ENCODE results near the gene FBXO46. TPM values are rescaled to one million over a fixed set of nuclear protein-coding genes. Genes with fewer than 3 reads are reported as not detected.

FBXO46 gene
- total RNA-seq, 5 donors from 2014 or later (not counting 1 experiment from before 2014, with no cell fraction given): 27.9 to 48.3 (median 38.0) TPM

- no peak overlapping the region for H3K27ac Mint-ChIP-seq
- DNase-seq (no peak), ATAC-seq (replicated peaks in 1 of 4) (no peak)
- no peaks in the 10 kb centered on the region for H3K9me3 Mint-ChIP-seq
- H3K9me3 ChIP-seq: no peaks in the 10 kb centered on the region
- no peak overlapping the region for H3K27ac ChIP-seq (ENCODE audit: low read length)
- H3K36me3 Mint-ChIP-seq: peaks cover 3% of the 10 kb centered on the region
- no peak overlapping the region for H3K4me3 Mint-ChIP-seq
- 88% methylated on average over 3 of the region's 7 CpGs for WGBS (ENCODE audit: insufficient coverage)
- ChIA-PET POLR2A (no interaction called here), CTCF (interaction anchor here in 1 of 2 donors (1.0 kb wide), 1 partner anchor 17 kb away, joined by 4 read pairs; the partner anchor contains the start of gene QPCTL)
- H3K27me3 Mint-ChIP-seq: peaks cover 9 to 15% of the 10 kb centered on the region in 2 donors
- peaks cover 20 to 30% (median 23%) of the 10 kb centered on the region in 3 donors for H3K4me1 Mint-ChIP-seq
- H3K4me3 ChIP-seq (ENCODE audit: control insufficient read depth in 1 of 2, extremely low read depth in 1 of 2, low read length in 1 of 2): no peak overlapping the region
- peaks cover 5 to 38% of the 10 kb centered on the region in 2 experiments for H3K27me3 ChIP-seq (replicated peaks in 1 of 2; ENCODE audit: control insufficient read depth in 2 of 2, extremely low read depth in 1 of 2, insufficient read depth in 2 of 2, low read length in 1 of 2)
- H3K4me1 ChIP-seq (ENCODE audit: control insufficient read depth in 1 of 2, extremely low read depth in 1 of 2, insufficient read depth in 2 of 2, low read length in 2 of 2): peaks cover 0 to 34% of the 10 kb centered on the region in 2 experiments
- H3K36me3 ChIP-seq (ENCODE audit: control insufficient read depth in 2 of 2, extremely low read depth in 1 of 2, insufficient read depth in 1 of 2, low read length in 1 of 2): no peaks in the 10 kb centered on the region
Observed at GRCh38 chr19:45674946-45675345, 55.8 kb downstream of the FBXO46 start.

GRCh38 chr19:45670670-45671453 lies 59.8 kb downstream of the FBXO46 start:
- H3K27ac ChIP-seq (ENCODE audit: low read length): no peak overlapping the region
- Mint-ChIP-seq H3K9me3 (no peaks in the 10 kb centered on the region), H3K27ac (peak overlapping the region in 1 of 2 donors; percentile 55), H3K36me3 (peaks cover 3% of the 10 kb centered on the region), H3K4me1 (peaks cover 33 to 40% (median 34%) of the 10 kb centered on the region in 3 donors), H3K4me3 (peak overlapping the region; percentile 9 to 86 (median 37)), H3K27me3 (peaks cover 13 to 27% of the 10 kb centered on the region in 2 donors)
- POLR2A ChIA-PET: no interaction called here
- DNase-seq: peak in 21 of 35 experiments; percentile 7 to 66 (median 36)
- no peaks in the 10 kb centered on the region for H3K36me3 ChIP-seq (ENCODE audit: control insufficient read depth in 2 of 2, extremely low read depth in 1 of 2, insufficient read depth in 1 of 2, low read length in 1 of 2)
- H3K4me1 ChIP-seq (ENCODE audit: control insufficient read depth in 1 of 2, extremely low read depth in 1 of 2, insufficient read depth in 2 of 2, low read length in 2 of 2): peaks cover 6 to 39% of the 10 kb centered on the region in 2 experiments
- H3K9me3 ChIP-seq: no peaks in the 10 kb centered on the region
- peak in 1 of 4 experiments; percentile 32 for ATAC-seq (replicated peaks in 1 of 4)
- WGBS (ENCODE audit: insufficient coverage): 22% methylated on average over 37 of the region's 42 CpGs
- CTCF ChIA-PET: interaction anchor here in 1 of 2 donors (0.6 kb wide), 1 partner anchor 10 kb away, joined by 4 read pairs; no protein-coding TSS in a partner anchor
- peaks cover 5 to 36% of the 10 kb centered on the region in 2 experiments for H3K27me3 ChIP-seq (replicated peaks in 1 of 2; ENCODE audit: control insufficient read depth in 2 of 2, extremely low read depth in 1 of 2, insufficient read depth in 2 of 2, low read length in 1 of 2)
- no peak overlapping the region for H3K4me3 ChIP-seq (ENCODE audit: control insufficient read depth in 1 of 2, extremely low read depth in 1 of 2, low read length in 1 of 2)

- Mint-ChIP-seq H3K36me3 (peaks cover 3% of the 10 kb centered on the region), H3K9me3 (no peaks in the 10 kb centered on the region), H3K27ac (peak overlapping the region; percentile 60 to 88), H3K4me3 (peak overlapping the region; percentile 84 to 91 (median 86)), H3K27me3 (peaks cover 17 to 31% of the 10 kb centered on the region in 2 donors), H3K4me1 (peaks cover 33 to 51% (median 34%) of the 10 kb centered on the region in 3 donors)
- ATAC-seq (replicated peaks in 1 of 4): peak; percentile 44 to 54 (median 50)
- Histone ChIP-seq H3K27me3 (replicated peaks in 1 of 2; ENCODE audit: control insufficient read depth in 2 of 2, extremely low read depth in 1 of 2, insufficient read depth in 2 of 2, low read length in 1 of 2) (peaks cover 5 to 35% of the 10 kb centered on the region in 2 experiments), H3K27ac (ENCODE audit: low read length) (no peak overlapping the region), H3K4me1 (ENCODE audit: control insufficient read depth in 1 of 2, extremely low read depth in 1 of 2, insufficient read depth in 2 of 2, low read length in 2 of 2) (peaks cover 6 to 39% of the 10 kb centered on the region in 2 experiments), H3K4me3 (ENCODE audit: control insufficient read depth in 1 of 2, extremely low read depth in 1 of 2, low read length in 1 of 2) (peak overlapping the region; percentile 54 to 73), H3K36me3 (ENCODE audit: control insufficient read depth in 2 of 2, extremely low read depth in 1 of 2, insufficient read depth in 1 of 2, low read length in 1 of 2) (no peaks in the 10 kb centered on the region), H3K9me3 (no peaks in the 10 kb centered on the region)
- 0% methylated on average over 16 of the region's 19 CpGs for WGBS (ENCODE audit: insufficient coverage)
- DNase-seq: peak in 10 of 35 experiments; percentile 23 to 52 (median 34)
- POLR2A ChIA-PET: interaction anchor here (1.0 to 1.2 kb wide), 3 partner anchors 12 to 190 kb away, joined by 3 read pairs; no protein-coding TSS in a partner anchor
- CTCF ChIA-PET: interaction anchor here in 1 of 2 donors (0.7 kb wide), 1 partner anchor 23 kb away, joined by 3 read pairs; no protein-coding TSS in a partner anchor
Observed at GRCh38 chr19:45668342-45668871, 62.3 kb downstream of the FBXO46 start.

- Histone ChIP-seq H3K27me3 (replicated peaks in 1 of 2; ENCODE audit: control insufficient read depth in 2 of 2, extremely low read depth in 1 of 2, insufficient read depth in 2 of 2, low read length in 1 of 2) (peaks cover 5 to 35% of the 10 kb centered on the region in 2 experiments), H3K36me3 (ENCODE audit: control insufficient read depth in 2 of 2, extremely low read depth in 1 of 2, insufficient read depth in 1 of 2, low read length in 1 of 2) (no peaks in the 10 kb centered on the region), H3K9me3 (no peaks in the 10 kb centered on the region), H3K4me1 (ENCODE audit: control insufficient read depth in 1 of 2, extremely low read depth in 1 of 2, insufficient read depth in 2 of 2, low read length in 2 of 2) (peaks cover 6 to 39% of the 10 kb centered on the region in 2 experiments), H3K4me3 (ENCODE audit: control insufficient read depth in 1 of 2, extremely low read depth in 1 of 2, low read length in 1 of 2) (peak within 1 kb of the TSS; percentile 54 to 73), H3K27ac (ENCODE audit: low read length) (no peak within 1 kb of the TSS)
- Mint-ChIP-seq H3K9me3 (no peaks in the 10 kb centered on the region), H3K36me3 (peaks cover 2% of the 10 kb centered on the region), H3K4me3 (peak within 1 kb of the TSS; percentile 84 to 91 (median 86)), H3K4me1 (peaks cover 33 to 51% (median 34%) of the 10 kb centered on the region in 3 donors), H3K27me3 (peaks cover 17 to 30% of the 10 kb centered on the region in 2 donors), H3K27ac (peak within 1 kb of the TSS; percentile 60 to 88)
- ChIA-PET POLR2A (interaction anchor here (1.0 to 1.2 kb wide), 3 partner anchors 12 to 189 kb away, joined by 3 read pairs; no protein-coding TSS in a partner anchor), CTCF (interaction anchor here in 1 of 2 donors (0.7 kb wide), 1 partner anchor 22 kb away, joined by 3 read pairs; no protein-coding TSS in a partner anchor)
- peak; percentile 48 to 70 (median 60) for ATAC-seq (replicated peaks in 1 of 4)
- peak in 32 of 35 experiments; percentile 16 to 67 (median 42) for DNase-seq
- 11% methylated on average over 13 of the region's 15 CpGs for WGBS (ENCODE audit: insufficient coverage)
Observed at GRCh38 chr19:45667620-45668341, 62.9 kb downstream of the FBXO46 start, which contains the start of gene GIPR. Gene GIPR, plus strand, starts transcription at chr19:45668221. Its CDS starts 1,300 bp downstream, at chr19:45669521.

- Mint-ChIP-seq H3K4me1 (peaks cover 22 to 34% (median 24%) of the 10 kb centered on the region in 3 donors), H3K27me3 (peaks cover 8 to 17% of the 10 kb centered on the region in 2 donors), H3K36me3 (no peaks in the 10 kb centered on the region), H3K4me3 (no peak overlapping the region), H3K9me3 (no peaks in the 10 kb centered on the region), H3K27ac (no peak overlapping the region)
- H3K27me3 ChIP-seq (replicated peaks in 1 of 2; ENCODE audit: control insufficient read depth in 2 of 2, extremely low read depth in 1 of 2, insufficient read depth in 2 of 2, low read length in 1 of 2): peaks cover 2 to 23% of the 10 kb centered on the region in 2 experiments
- no peak overlapping the region for H3K27ac ChIP-seq (ENCODE audit: low read length)
- no peaks in the 10 kb centered on the region for H3K36me3 ChIP-seq (ENCODE audit: control insufficient read depth in 2 of 2, extremely low read depth in 1 of 2, insufficient read depth in 1 of 2, low read length in 1 of 2)
- WGBS (ENCODE audit: insufficient coverage): 86% methylated on average over 7 of the region's 7 CpGs
- CTCF ChIA-PET: no interaction called here
- POLR2A ChIA-PET: no interaction called here
- no peak for ATAC-seq (replicated peaks in 1 of 4)
- DNase-seq: no peak
- peaks cover 6 to 23% of the 10 kb centered on the region in 2 experiments for H3K4me1 ChIP-seq (ENCODE audit: control insufficient read depth in 1 of 2, extremely low read depth in 1 of 2, insufficient read depth in 2 of 2, low read length in 2 of 2)
- H3K9me3 ChIP-seq: no peaks in the 10 kb centered on the region
- H3K4me3 ChIP-seq (ENCODE audit: control insufficient read depth in 1 of 2, extremely low read depth in 1 of 2, low read length in 1 of 2): no peak overlapping the region
Observed at GRCh38 chr19:45664575-45664974, 66.1 kb downstream of the FBXO46 start.

Data from T-cell (primary cell).